ENCODE results near the gene SAMD3.

DNA sequence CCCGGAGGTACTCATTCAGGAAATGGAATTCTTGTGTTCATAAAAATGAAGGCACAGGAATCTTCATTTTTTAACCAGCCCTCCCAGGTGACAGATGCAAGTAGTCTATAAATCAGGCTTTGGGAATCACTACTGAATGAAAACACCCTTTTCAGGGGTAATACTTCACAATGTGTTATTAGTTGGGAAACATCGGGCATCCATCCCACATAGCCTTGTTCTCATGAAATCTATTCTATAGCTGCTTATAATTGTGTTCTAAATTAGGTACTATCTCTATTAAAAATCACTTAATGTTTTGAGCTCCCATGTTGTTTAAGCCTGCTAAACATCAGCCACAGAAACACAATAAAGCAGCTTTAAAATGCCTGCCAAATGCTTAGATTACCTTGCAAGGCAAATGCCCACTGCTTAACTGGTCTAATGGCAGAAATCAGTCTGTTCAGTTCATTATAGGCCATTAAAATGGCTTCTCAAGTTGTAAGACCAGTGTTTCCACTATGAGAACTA is 109.5 kb downstream of the SAMD3 start:
- TF ChIP-seq POLR2A (IDR thresholded peaks at IDR 0.05) = no peak
- TF ChIP-seq, protein P1, sequence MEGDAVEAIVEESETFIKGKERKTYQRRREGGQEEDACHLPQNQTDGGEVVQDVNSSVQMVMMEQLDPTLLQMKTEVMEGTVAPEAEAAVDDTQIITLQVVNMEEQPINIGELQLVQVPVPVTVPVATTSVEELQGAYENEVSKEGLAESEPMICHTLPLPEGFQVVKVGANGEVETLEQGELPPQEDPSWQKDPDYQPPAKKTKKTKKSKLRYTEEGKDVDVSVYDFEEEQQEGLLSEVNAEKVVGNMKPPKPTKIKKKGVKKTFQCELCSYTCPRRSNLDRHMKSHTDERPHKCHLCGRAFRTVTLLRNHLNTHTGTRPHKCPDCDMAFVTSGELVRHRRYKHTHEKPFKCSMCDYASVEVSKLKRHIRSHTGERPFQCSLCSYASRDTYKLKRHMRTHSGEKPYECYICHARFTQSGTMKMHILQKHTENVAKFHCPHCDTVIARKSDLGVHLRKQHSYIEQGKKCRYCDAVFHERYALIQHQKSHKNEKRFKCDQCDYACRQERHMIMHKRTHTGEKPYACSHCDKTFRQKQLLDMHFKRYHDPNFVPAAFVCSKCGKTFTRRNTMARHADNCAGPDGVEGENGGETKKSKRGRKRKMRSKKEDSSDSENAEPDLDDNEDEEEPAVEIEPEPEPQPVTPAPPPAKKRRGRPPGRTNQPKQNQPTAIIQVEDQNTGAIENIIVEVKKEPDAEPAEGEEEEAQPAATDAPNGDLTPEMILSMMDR (IDR thresholded peaks at IDR 0.05) = no peak
- TF ChIP-seq EP300 (IDR thresholded peaks at IDR 0.05) = no peak

Data from sigmoid colon (tissue), 4 donors.